ENCODE results near the gene UGT1A7. TPM values are rescaled to one million over a fixed set of nuclear protein-coding genes. Genes with fewer than 3 reads are reported as not detected.

The UGT1A7 gene
- total and polyA plus RNA-seq, 9 of the 15 experiments (the other 6 are each of a cell fraction or from before 2014, with no cell fraction given), result not detected

GRCh38 chr2:233807966-233808935, 126.5 kb downstream of the UGT1A7 start (continued):
- TF ChIP-seq DEAF1 (CRISPR knock-in tag; IDR thresholded peaks at IDR 0.05) (no peak), XRCC4 (IDR thresholded peaks at IDR 0.05; ENCODE audit: extremely low read depth, insufficient read depth, insufficient read length) (no peak), SUPT5H (IDR thresholded peaks at IDR 0.05) (no peak), ZC3H8 (IDR thresholded peaks at IDR 0.05) (no peak), MEIS2 (IDR thresholded peaks at IDR 0.05; ENCODE audit: partially characterized antibody) (no peak)

GRCh38 chr2:233810385-233810784, 128.7 kb downstream of the UGT1A7 start:
- H2AFZ ChIP-seq (ENCODE audit: low read depth, low read length), result no peak overlapping the region
- H3K27me3 ChIP-seq (ENCODE audit: control insufficient read depth in 2 of 2, insufficient read depth in 2 of 2, low read length in 2 of 2), result peaks cover 2 to 26% of the 10 kb centered on the region in 2 experiments; a peak in 2 of 5 replicates
- in situ Hi-C loops (cut with MboI), result no loop called here
- DNase-seq (ENCODE audit: extremely low read depth in 1 of 4, low spot score in 3 of 4) (no peak), FAIRE-seq (no peak), ATAC-seq (no peak)
- H3K9me3 ChIP-seq (replicated peaks; ENCODE audit: control insufficient read depth, insufficient read depth, low read depth, low read length), result no peaks in the 10 kb centered on the region
- no peak overlapping the region for H3K4me3 ChIP-seq
- intact Hi-C loops (cut with micrococcal nuclease), result no loop called here
- H3K9me1 ChIP-seq (ENCODE audit: control insufficient read depth, insufficient read depth, low read length), result no peaks in the 10 kb centered on the region
- no peaks in the 10 kb centered on the region for H3K4me1 ChIP-seq (replicated peaks in 1 of 2; ENCODE audit: control insufficient read depth in 2 of 2, insufficient read depth in 2 of 2, low read length in 2 of 2)
- ChIA-PET CTCF (ENCODE audit: low intra/inter-chr PET ratio) (no interaction called here), POLR2A (interaction anchor here (0.6 kb wide), 1 partner anchor 41 kb away, joined by 4 read pairs; no protein-coding TSS in a partner anchor)
- H3K9ac ChIP-seq (ENCODE audit: insufficient read depth in 1 of 2, low read depth in 2 of 2, low read length in 2 of 2), result no peak overlapping the region
- H3K4me2 ChIP-seq (ENCODE audit: insufficient read depth, low read length), result no peak overlapping the region
- H3K27ac ChIP-seq (ENCODE audit: extremely low read depth, low read depth, low read length), result no peak overlapping the region
- no peaks in the 10 kb centered on the region for H3K79me2 ChIP-seq (ENCODE audit: control insufficient read depth, insufficient read depth, low read length)
- BruUV-seq (replicated peaks), result no TSS peak
- no peaks in the 10 kb centered on the region for H3K36me3 ChIP-seq (ENCODE audit: control insufficient read depth, insufficient read depth, low read length)
- WGBS (ENCODE audit: insufficient coverage, low coverage, missing lambda C conversion rate), result 3% methylated on average over 5 of the region's 6 CpGs
- no peaks in the 10 kb centered on the region for H4K20me1 ChIP-seq (replicated peaks; ENCODE audit: control insufficient read depth, insufficient read depth, low read length)
- no peak for TF ChIP-seq GATAD2A (IDR thresholded peaks at IDR 0.05)
- peak in 1 of 2 experiments; percentile 29 for TF ChIP-seq E2F6 (IDR thresholded peaks at IDR 0.05; ENCODE audit: borderline replicate concordance in 1 of 2, extremely low read depth in 1 of 2, insufficient read depth in 1 of 2, insufficient read length in 1 of 2, low read depth in 1 of 2, low read length in 1 of 2, poor library complexity in 1 of 2, severe bottlenecking in 1 of 2)
- no peak for TF ChIP-seq NONO (IDR thresholded peaks at IDR 0.05; ENCODE audit: low read depth in 2 of 2, low read length in 1 of 2)
- no peak for TF ChIP-seq ZNF696 (CRISPR knock-in tag; conservative IDR thresholded peaks at IDR 0.05)
- no peak for TF ChIP-seq TCF7 (IDR thresholded peaks at IDR 0.05; ENCODE audit: borderline replicate concordance)
- no peak for TF ChIP-seq AFF1 (IDR thresholded peaks at IDR 0.05; ENCODE audit: low read depth in 1 of 2, partially characterized antibody in 2 of 2)
- TF ChIP-seq ZNF431 (CRISPR knock-in tag; IDR thresholded peaks at IDR 0.05), result no peak
- no peak for TF ChIP-seq CREB1 (IDR thresholded peaks at IDR 0.05)
- TF ChIP-seq CREB1 (CRISPR knock-in tag; IDR thresholded peaks at IDR 0.05), result no peak
